ENCODE measurements around the gene EML6. TPM values are rescaled to one million over a fixed set of nuclear protein-coding genes. Genes with fewer than 3 reads are reported as not detected.

Gene EML6
- total RNA-seq, 1 donor: 2.7 TPM

- DNase-seq (ENCODE audit: low read depth in 2 of 3, low spot score in 2 of 3): no peak
Measured at GRCh38 chr2:54936766-54937165, 213.3 kb downstream of the EML6 start.

- DNase-seq (ENCODE audit: low read depth in 2 of 3, low spot score in 2 of 3): no peak
Measured at GRCh38 chr2:54939446-54940118, 216.1 kb downstream of the EML6 start.

GRCh38 chr2:54940723-54941122 lies 217.3 kb downstream of the EML6 start:
- no peak for DNase-seq (ENCODE audit: low read depth in 2 of 3, low spot score in 2 of 3)

- no peak for DNase-seq (ENCODE audit: low read depth in 2 of 3, low spot score in 2 of 3)
Measured at GRCh38 chr2:54941248-54941984, 218.0 kb downstream of the EML6 start.

GRCh38 chr2:54942373-54942772 lies 218.9 kb downstream of the EML6 start:
- no peak for DNase-seq (ENCODE audit: low read depth in 2 of 3, low spot score in 2 of 3)

GRCh38 chr2:54944724-54945326 lies 221.4 kb downstream of the EML6 start:
- no peak for DNase-seq (ENCODE audit: low read depth in 2 of 3, low spot score in 2 of 3)

- DNase-seq (ENCODE audit: low read depth in 2 of 3, low spot score in 2 of 3): no peak
Measured at GRCh38 chr2:54945391-54946219, 222.1 kb downstream of the EML6 start.

- no peak for DNase-seq (ENCODE audit: low read depth in 2 of 3, low spot score in 2 of 3)
Measured at GRCh38 chr2:54946220-54946805, 222.9 kb downstream of the EML6 start.

- DNase-seq (ENCODE audit: low read depth in 2 of 3, low spot score in 2 of 3): no peak
Measured at GRCh38 chr2:54947136-54947535, 223.7 kb downstream of the EML6 start.

GRCh38 chr2:54947646-54948045 lies 224.2 kb downstream of the EML6 start:
- no peak for DNase-seq (ENCODE audit: low read depth in 2 of 3, low spot score in 2 of 3)

- no peak for DNase-seq (ENCODE audit: low read depth in 2 of 3, low spot score in 2 of 3)
Measured at GRCh38 chr2:54948120-54948519, 224.7 kb downstream of the EML6 start.

GRCh38 chr2:54949431-54949830 lies 226.0 kb downstream of the EML6 start:
- DNase-seq (ENCODE audit: low read depth in 2 of 3, low spot score in 2 of 3): no peak

- no peak for DNase-seq (ENCODE audit: low read depth in 2 of 3, low spot score in 2 of 3)
Measured at GRCh38 chr2:54950811-54951210, 227.3 kb downstream of the EML6 start.

GRCh38 chr2:54952425-54952824 lies 229.0 kb downstream of the EML6 start:
- no peak for DNase-seq (ENCODE audit: low read depth in 2 of 3, low spot score in 2 of 3)

GRCh38 chr2:54952978-54953456 lies 229.6 kb downstream of the EML6 start:
- peak in 2 of 3 donors; percentile 16 to 58 for DNase-seq (ENCODE audit: low read depth in 2 of 3, low spot score in 2 of 3)

GRCh38 chr2:54954158-54954557 lies 230.7 kb downstream of the EML6 start:
- no peak for DNase-seq (ENCODE audit: low read depth in 2 of 3, low spot score in 2 of 3)

- no peak for DNase-seq (ENCODE audit: low read depth in 2 of 3, low spot score in 2 of 3)
Measured at GRCh38 chr2:54954705-54955357, 231.4 kb downstream of the EML6 start.

- DNase-seq (ENCODE audit: low read depth in 2 of 3, low spot score in 2 of 3): peak in 2 of 3 donors; percentile 18 to 27
Measured at GRCh38 chr2:54955358-54956110, 232.1 kb downstream of the EML6 start.

- DNase-seq (ENCODE audit: low read depth in 2 of 3, low spot score in 2 of 3): peak in 2 of 3 donors; percentile 18 to 65
Measured at GRCh38 chr2:54956111-54956627, 232.7 kb downstream of the EML6 start.

Measured in hematopoietic multipotent progenitor cell (in vitro differentiated cells).